NCI-H526 (cell line): ENCODE measurements around the gene CRADD.
"Not testable (repeated sequence)": the region's sequence is repeated elsewhere in the genome, so short reads cannot be mapped to it uniquely, and the experiment has no call there.

Experiments used
- DNase-seq, 2 experiments: peaks; one replicate each; lab custom pipeline; 2025; lab: John Stamatoyannopoulos, UW

Gene CRADD

DNA sequence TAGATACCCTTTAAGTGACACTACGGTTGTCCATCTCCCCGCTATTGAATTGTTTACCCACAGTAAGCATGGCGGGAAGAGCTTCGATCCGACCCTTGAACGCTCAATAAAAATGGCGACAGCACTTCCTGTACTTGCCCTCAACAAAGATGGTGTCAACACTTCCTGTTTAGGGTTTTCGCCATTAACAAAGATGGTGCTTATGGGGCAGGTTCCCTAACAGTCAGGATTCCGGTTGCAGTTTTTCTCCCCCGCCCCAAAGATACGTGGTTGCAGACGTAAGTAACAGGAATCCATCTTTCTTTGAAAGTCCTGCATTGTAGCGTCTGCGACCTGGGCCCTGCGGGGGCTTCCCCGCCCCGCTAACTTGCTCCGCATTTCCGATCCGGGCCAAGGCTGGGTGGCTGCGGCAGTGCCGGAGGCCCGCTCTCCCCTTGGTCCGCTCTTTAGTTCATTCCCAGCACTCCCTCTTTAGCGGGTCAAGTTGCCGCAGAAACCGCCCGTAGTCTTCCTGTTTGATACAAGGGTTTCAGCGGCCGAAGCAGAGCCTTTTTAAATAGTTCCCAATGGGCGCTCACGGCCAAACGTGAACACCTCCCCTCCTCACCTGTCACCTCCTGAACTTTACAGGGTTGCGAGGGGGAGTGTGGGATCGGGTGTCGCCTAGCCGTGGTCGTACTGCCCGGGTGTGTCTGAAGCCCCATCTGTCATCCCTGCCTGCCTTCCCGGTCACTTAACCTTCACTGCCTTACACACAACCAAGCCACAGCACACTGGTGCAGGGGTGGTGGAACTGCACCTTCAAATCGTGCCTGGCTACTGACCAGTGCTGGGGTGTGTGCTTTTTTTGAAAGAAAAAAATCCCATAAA lies at the start of gene CRADD:
TSS of gene CRADD (plus strand) at position 181 of the 870 bp plus-strand sequence.
- DNase-seq: peak; percentile 90 to 96

GRCh38 chr12:93632383-93632782 lies 44.8 kb upstream of the CRADD start:
- no peak for DNase-seq

GRCh38 chr12:93634416-93634815 lies 42.8 kb upstream of the CRADD start:
- DNase-seq: no peak

DNA sequence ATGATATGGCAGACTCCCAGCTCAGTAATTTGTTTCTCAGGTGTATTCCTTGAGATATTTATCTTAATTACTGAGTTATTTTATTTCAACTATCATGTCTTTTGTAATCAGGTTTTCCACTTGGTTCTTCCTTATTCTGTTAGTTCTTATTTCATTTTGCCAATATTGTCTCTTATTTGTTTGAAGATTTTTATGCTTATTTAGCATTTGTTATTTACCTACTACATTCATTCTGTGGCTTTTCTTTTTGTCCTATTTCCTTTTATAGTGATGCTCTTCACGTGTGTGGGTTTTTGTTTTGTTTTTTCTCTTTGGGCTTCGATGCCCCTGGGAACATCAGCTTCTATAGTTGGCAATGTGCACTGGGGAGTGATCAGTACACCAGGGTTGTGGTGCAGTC lies 40.5 kb upstream of the CRADD start:
- DNase-seq: no peak

GRCh38 chr12:93638095-93638494 lies 39.1 kb upstream of the CRADD start:
- no peak for DNase-seq

DNA sequence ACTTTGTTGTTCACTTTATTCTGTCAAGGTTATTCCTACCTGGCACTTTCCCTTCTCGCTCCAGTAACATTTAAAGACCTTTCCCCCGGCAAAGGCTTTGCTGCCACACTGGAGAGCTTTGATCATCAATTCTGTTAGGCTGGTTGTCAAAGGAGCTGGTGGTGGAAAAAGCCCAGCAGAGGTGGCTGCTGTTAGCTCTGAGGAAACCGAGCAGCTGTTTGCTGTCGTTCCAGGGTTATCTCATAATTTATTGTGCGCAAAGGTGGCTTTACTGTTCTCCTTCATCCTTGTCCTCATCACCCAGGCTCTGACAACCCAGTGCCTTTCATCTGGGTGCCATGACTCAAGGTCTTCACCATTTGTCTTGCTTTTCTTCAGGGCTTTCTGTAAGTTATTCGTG lies 38.2 kb upstream of the CRADD start:
- no peak for DNase-seq

DNA sequence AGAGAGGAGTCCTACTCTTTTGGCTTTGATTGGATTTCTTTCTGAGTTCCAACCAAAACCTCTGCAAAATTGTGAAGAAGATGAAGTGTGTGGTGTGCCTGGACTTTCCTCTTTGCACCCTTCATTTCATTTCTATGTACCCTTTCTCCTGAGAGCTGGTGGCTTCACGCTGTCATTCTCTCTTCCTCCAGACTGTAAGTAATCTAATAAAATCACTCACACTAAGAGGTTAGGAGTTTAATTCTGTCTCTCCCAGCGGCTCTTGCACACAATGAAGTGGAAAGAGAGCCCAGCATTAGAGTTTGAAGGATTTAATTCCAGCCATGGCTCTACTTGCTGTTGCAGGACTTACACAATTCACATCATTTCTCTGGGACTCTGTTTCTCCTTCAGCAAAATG lies 37.8 kb upstream of the CRADD start:
- DNase-seq: no peak

GRCh38 chr12:93641380-93641779 lies 35.8 kb upstream of the CRADD start:
- DNase-seq: not testable (repeated sequence)

- DNase-seq: no peak
Measured at GRCh38 chr12:93642751-93643150, 34.4 kb upstream of the CRADD start.

DNA sequence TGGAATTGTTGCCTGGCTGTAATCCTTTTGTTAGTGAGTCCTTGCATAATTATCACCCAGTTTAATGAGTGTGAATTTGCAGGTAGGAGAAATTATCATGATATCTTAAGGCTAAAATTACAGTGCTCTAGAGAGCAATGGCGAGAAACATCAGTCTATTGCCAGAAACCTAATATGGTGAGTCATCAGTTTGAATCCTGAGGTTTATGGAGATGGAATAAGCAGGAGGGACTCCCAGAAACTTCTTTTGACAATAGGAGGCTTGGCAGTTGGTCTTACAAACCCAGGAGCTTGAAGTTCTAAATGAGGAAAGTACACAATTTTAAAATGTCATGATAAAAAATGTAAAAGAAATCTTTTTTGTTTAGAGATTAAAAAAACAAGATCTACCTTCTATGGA lies 31.5 kb upstream of the CRADD start:
- DNase-seq: no peak

- no peak for DNase-seq
Measured at GRCh38 chr12:93650626-93651025, 26.5 kb upstream of the CRADD start.

GRCh38 chr12:93653079-93653478 lies 24.1 kb upstream of the CRADD start:
- DNase-seq: no peak

DNA sequence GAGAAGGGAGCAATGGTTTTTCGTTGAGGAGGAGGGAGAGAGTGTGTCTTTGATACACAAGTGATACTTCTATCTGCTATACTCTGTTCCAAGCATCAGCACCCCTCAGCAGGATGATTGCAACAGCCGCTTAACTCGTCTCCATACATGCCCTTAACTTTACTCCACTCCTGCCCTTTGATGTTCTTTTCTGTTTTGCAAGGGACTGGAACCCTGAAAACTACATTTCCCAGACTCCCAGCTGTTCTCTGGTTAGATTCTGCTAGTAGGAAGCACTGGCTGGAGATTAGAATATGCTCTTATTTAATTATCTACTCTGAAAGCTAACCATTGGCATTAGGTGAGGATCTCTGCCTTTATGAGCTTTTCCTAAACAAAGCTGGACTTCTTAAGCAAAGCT lies 23.5 kb upstream of the CRADD start:
- DNase-seq: no peak

- no peak for DNase-seq
Measured at GRCh38 chr12:93654421-93654820, 22.8 kb upstream of the CRADD start.

- no peak for DNase-seq
Measured at GRCh38 chr12:93657071-93657470, 20.1 kb upstream of the CRADD start.

- DNase-seq: peak; percentile 62 to 67
Measured at GRCh38 chr12:93661021-93661420, 16.2 kb upstream of the CRADD start.

GRCh38 chr12:93663006-93663728 lies 14.0 kb upstream of the CRADD start:
- DNase-seq: peak in 1 of 2 experiments; percentile 29

GRCh38 chr12:93663729-93664084 lies 13.5 kb upstream of the CRADD start:
- DNase-seq: no peak

- no peak for DNase-seq
Measured at GRCh38 chr12:93664573-93665138, 12.5 kb upstream of the CRADD start.

GRCh38 chr12:93667672-93668071 lies 9.5 kb upstream of the CRADD start:
- DNase-seq: no peak

DNA sequence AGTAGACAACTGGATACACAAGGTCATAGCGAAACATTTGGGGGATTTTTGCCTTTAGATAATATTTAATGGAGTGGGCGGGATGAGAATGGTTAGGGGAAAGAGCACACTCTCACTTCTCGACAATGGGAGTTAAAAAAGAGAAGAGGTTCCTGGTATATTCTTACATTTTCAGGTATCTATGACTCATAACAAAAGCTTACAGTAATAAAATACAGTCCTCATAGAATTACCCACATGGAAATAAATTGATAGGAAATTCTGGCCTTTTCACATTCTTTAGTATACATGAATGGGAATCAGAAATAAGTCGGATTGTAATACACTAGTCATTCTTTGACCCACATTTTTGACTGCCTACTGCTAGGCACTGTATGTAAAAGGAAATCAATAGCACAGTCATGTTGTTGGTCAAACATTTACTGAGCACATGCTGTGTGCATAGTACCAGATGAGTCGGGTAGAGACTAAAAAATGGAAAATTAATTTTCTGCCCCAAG lies 8.2 kb upstream of the CRADD start:
- DNase-seq: no peak

DNA sequence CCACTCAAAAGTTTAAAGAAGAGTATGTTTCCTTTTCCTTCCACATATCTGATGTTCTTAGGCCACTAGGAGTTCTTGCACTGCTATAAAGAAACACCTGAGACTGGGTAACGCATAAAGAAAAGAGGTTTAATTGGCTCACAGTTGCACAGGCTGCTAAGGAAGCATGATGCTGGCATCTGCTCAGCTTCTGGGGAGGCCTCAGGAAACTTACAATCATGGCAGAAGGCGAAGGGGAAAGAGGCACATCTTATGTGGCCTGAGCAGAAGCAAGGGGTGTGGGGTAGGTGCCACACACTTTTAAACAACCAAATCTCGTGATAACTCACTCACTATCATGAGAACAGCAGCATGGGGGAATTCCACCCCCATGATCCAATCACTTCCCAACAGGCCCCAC lies 7.7 kb upstream of the CRADD start:
- DNase-seq: no peak

DNA sequence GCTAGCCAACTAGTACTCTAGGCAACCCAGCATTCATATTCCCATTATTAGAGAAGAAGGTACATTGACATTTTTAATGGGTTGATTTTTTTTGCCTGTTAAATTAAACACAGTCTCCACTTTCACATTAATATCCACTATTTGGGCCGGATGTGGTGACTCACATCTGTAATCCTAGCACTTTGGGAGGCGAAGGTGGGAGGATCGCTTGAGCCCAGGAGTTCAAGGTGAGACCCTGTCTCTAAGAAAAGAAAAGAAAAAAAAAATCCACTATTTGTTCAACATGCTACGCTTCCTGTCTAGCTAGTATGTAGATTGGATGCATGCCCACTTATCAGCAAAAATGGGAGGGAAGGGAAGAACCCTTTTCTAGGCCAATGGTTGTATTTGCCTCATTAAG lies 7.1 kb upstream of the CRADD start:
- no peak for DNase-seq
